ENCODE measurements around the gene SEC63. TPM values are rescaled to one million over a fixed set of nuclear protein-coding genes. Genes with fewer than 3 reads are reported as not detected.

The SEC63 gene
- total RNA-seq, 1 experiment from 2014 or later = 16.7 TPM

- DNase-seq (ENCODE audit: low read depth in 1 of 2, low spot score in 2 of 2) = no peak
- Histone ChIP-seq H3K36me3 (no peaks in the 10 kb centered on the region), H3K4me3 (no peak overlapping the region)
Measured at GRCh38 chr6:107987805-107988204, 29.8 kb upstream of the SEC63 start.

GRCh38 chr6:107985701-107986100 is 27.7 kb upstream of the SEC63 start:
- H3K27ac ChIP-seq = no peak overlapping the region
- H3K4me3 ChIP-seq = no peak overlapping the region
- H3K36me3 ChIP-seq = no peaks in the 10 kb centered on the region
- H3K27me3 ChIP-seq (replicated peaks) = no peaks in the 10 kb centered on the region
- H3K9me3 ChIP-seq (replicated peaks) = no peaks in the 10 kb centered on the region
- no peaks in the 10 kb centered on the region for H3K4me1 ChIP-seq (replicated peaks)
- no peak for DNase-seq (ENCODE audit: low read depth in 1 of 2, low spot score in 2 of 2)

More at GRCh38 chr6:107987805-107988204, 29.8 kb upstream of the SEC63 start:
- no peaks in the 10 kb centered on the region for H3K9me3 ChIP-seq (replicated peaks)
- H3K4me1 ChIP-seq (replicated peaks) = no peaks in the 10 kb centered on the region
- H3K27ac ChIP-seq = no peak overlapping the region
- H3K27me3 ChIP-seq (replicated peaks) = no peaks in the 10 kb centered on the region

- H3K27ac ChIP-seq = no peak overlapping the region
- H3K4me3 ChIP-seq = no peak overlapping the region
- H3K27me3 ChIP-seq (replicated peaks) = no peaks in the 10 kb centered on the region
- H3K36me3 ChIP-seq = no peaks in the 10 kb centered on the region
- no peaks in the 10 kb centered on the region for H3K9me3 ChIP-seq (replicated peaks)
- no peaks in the 10 kb centered on the region for H3K4me1 ChIP-seq (replicated peaks)
- no peak for DNase-seq (ENCODE audit: low read depth in 1 of 2, low spot score in 2 of 2)
Measured at GRCh38 chr6:107983811-107984210, 25.8 kb upstream of the SEC63 start.

- H3K4me1 ChIP-seq (replicated peaks) = no peaks in the 10 kb centered on the region
- H3K4me3 ChIP-seq = no peak overlapping the region
- H3K36me3 ChIP-seq = no peaks in the 10 kb centered on the region
- no peaks in the 10 kb centered on the region for H3K9me3 ChIP-seq (replicated peaks)
- H3K27me3 ChIP-seq (replicated peaks) = no peaks in the 10 kb centered on the region
- no peak for DNase-seq (ENCODE audit: low read depth in 1 of 2, low spot score in 2 of 2)
- no peak overlapping the region for H3K27ac ChIP-seq
Measured at GRCh38 chr6:107982486-107982885, 24.5 kb upstream of the SEC63 start.

- no peaks in the 10 kb centered on the region for H3K36me3 ChIP-seq
- H3K27ac ChIP-seq = no peak overlapping the region
- H3K9me3 ChIP-seq (replicated peaks) = no peaks in the 10 kb centered on the region
- H3K4me3 ChIP-seq = no peak overlapping the region
- no peaks in the 10 kb centered on the region for H3K27me3 ChIP-seq (replicated peaks)
- no peak for DNase-seq (ENCODE audit: low read depth in 1 of 2, low spot score in 2 of 2)
- no peaks in the 10 kb centered on the region for H3K4me1 ChIP-seq (replicated peaks)
Measured at GRCh38 chr6:107981695-107982094, 23.7 kb upstream of the SEC63 start.

- Histone ChIP-seq H3K27ac (no peak overlapping the region), H3K9me3 (replicated peaks) (no peaks in the 10 kb centered on the region), H3K4me1 (replicated peaks) (no peaks in the 10 kb centered on the region), H3K27me3 (replicated peaks) (no peaks in the 10 kb centered on the region), H3K36me3 (no peaks in the 10 kb centered on the region), H3K4me3 (no peak overlapping the region)
- DNase-seq (ENCODE audit: low read depth in 1 of 2, low spot score in 2 of 2) = peak in 1 of 2 experiments; percentile 26
Measured at GRCh38 chr6:107977283-107977682, 19.3 kb upstream of the SEC63 start.

- Histone ChIP-seq H3K4me1 (replicated peaks) (no peaks in the 10 kb centered on the region), H3K9me3 (replicated peaks) (no peaks in the 10 kb centered on the region), H3K27ac (no peak overlapping the region), H3K27me3 (replicated peaks) (no peaks in the 10 kb centered on the region), H3K36me3 (no peaks in the 10 kb centered on the region), H3K4me3 (no peak overlapping the region)
- no peak for DNase-seq (ENCODE audit: low read depth in 1 of 2, low spot score in 2 of 2)
Measured at GRCh38 chr6:107976155-107976783, 18.3 kb upstream of the SEC63 start.

GRCh38 chr6:107973594-107973993 is 15.6 kb upstream of the SEC63 start:
- Histone ChIP-seq H3K4me3 (no peak overlapping the region), H3K27ac (no peak overlapping the region), H3K9me3 (replicated peaks) (no peaks in the 10 kb centered on the region), H3K4me1 (replicated peaks) (no peaks in the 10 kb centered on the region), H3K27me3 (replicated peaks) (no peaks in the 10 kb centered on the region), H3K36me3 (no peaks in the 10 kb centered on the region)
- no peak for DNase-seq (ENCODE audit: low read depth in 1 of 2, low spot score in 2 of 2)

- no peaks in the 10 kb centered on the region for H3K27me3 ChIP-seq (replicated peaks)
- no peak for DNase-seq (ENCODE audit: low read depth in 1 of 2, low spot score in 2 of 2)
- no peaks in the 10 kb centered on the region for H3K4me1 ChIP-seq (replicated peaks)
- no peak overlapping the region for H3K27ac ChIP-seq
- no peaks in the 10 kb centered on the region for H3K36me3 ChIP-seq
- no peaks in the 10 kb centered on the region for H3K9me3 ChIP-seq (replicated peaks)
- no peak overlapping the region for H3K4me3 ChIP-seq
Measured at GRCh38 chr6:107972413-107973096, 14.5 kb upstream of the SEC63 start.

- H3K27me3 ChIP-seq (replicated peaks) = no peaks in the 10 kb centered on the region
- no peak for DNase-seq (ENCODE audit: low read depth in 1 of 2, low spot score in 2 of 2)
- no peak overlapping the region for H3K4me3 ChIP-seq
Measured at GRCh38 chr6:107971181-107971580, 13.2 kb upstream of the SEC63 start.

GRCh38 chr6:107970255-107970654 is 12.2 kb upstream of the SEC63 start:
- Histone ChIP-seq H3K9me3 (replicated peaks) (no peaks in the 10 kb centered on the region), H3K27ac (no peak overlapping the region), H3K4me3 (no peak overlapping the region), H3K27me3 (replicated peaks) (no peaks in the 10 kb centered on the region), H3K4me1 (replicated peaks) (no peaks in the 10 kb centered on the region), H3K36me3 (no peaks in the 10 kb centered on the region)
- no peak for DNase-seq (ENCODE audit: low read depth in 1 of 2, low spot score in 2 of 2)

More at GRCh38 chr6:107971181-107971580, 13.2 kb upstream of the SEC63 start:
- Histone ChIP-seq H3K27ac (no peak overlapping the region), H3K36me3 (no peaks in the 10 kb centered on the region), H3K4me1 (replicated peaks) (no peaks in the 10 kb centered on the region), H3K9me3 (replicated peaks) (no peaks in the 10 kb centered on the region)

- DNase-seq (ENCODE audit: low read depth in 1 of 2, low spot score in 2 of 2) = no peak
- H3K9me3 ChIP-seq (replicated peaks) = no peaks in the 10 kb centered on the region
- H3K36me3 ChIP-seq = no peaks in the 10 kb centered on the region
- no peak overlapping the region for H3K27ac ChIP-seq
- H3K27me3 ChIP-seq (replicated peaks) = no peaks in the 10 kb centered on the region
- no peaks in the 10 kb centered on the region for H3K4me1 ChIP-seq (replicated peaks)
- no peak overlapping the region for H3K4me3 ChIP-seq
Measured at GRCh38 chr6:107968081-107968480, 10.1 kb upstream of the SEC63 start.

GRCh38 chr6:107965746-107966145 is 7.7 kb upstream of the SEC63 start:
- no peak overlapping the region for H3K4me3 ChIP-seq
- H3K9me3 ChIP-seq (replicated peaks) = no peaks in the 10 kb centered on the region
- DNase-seq (ENCODE audit: low read depth in 1 of 2, low spot score in 2 of 2) = no peak
- H3K4me1 ChIP-seq (replicated peaks) = no peaks in the 10 kb centered on the region
- H3K27ac ChIP-seq = no peak overlapping the region
- H3K27me3 ChIP-seq (replicated peaks) = no peaks in the 10 kb centered on the region
- H3K36me3 ChIP-seq = no peaks in the 10 kb centered on the region

- no peaks in the 10 kb centered on the region for H3K27me3 ChIP-seq (replicated peaks)
- H3K4me3 ChIP-seq = no peak overlapping the region
- no peaks in the 10 kb centered on the region for H3K9me3 ChIP-seq (replicated peaks)
- DNase-seq (ENCODE audit: low read depth in 1 of 2, low spot score in 2 of 2) = no peak
- H3K4me1 ChIP-seq (replicated peaks) = 0 out of 2 replicates have a peak, but pooled peaks cover 3% of the 10 kb centered on the region
- H3K36me3 ChIP-seq = peaks cover 2% of the 10 kb centered on the region
- no peak overlapping the region for H3K27ac ChIP-seq
Measured at GRCh38 chr6:107962723-107963122, 4.7 kb upstream of the SEC63 start.
